Activated CD4-positive, alpha-beta T cell treated with anti-CD3 and anti-CD28 coated beads, Interleukin-10, Interleukin-2, amounts not matched to agents 100 ng/mL and 50 ng/mL, durations not matched to agents 16 hours and 8 hours (primary cell): ENCODE measurements around the gene OR4F29.
"Not testable (repeated sequence)": the region's sequence is repeated elsewhere in the genome, so short reads cannot be mapped to it uniquely, and the experiment has no call there.

Experiments
- DNase-seq: peaks from one replicate; pipeline ENCODE4 v3.0.0-alpha.2; 2020

The OR4F29 gene

GRCh38 chr1:451578-451977 is at the start of gene OR4F29:
Gene OR4F29 (minus strand): TSS chr1:451678. CDS start chr1:451678, 0 bp downstream.
- not testable (repeated sequence) for DNase-seq
